K562 treated with DMSO at 1 percent for 12 hours (cell line): ENCODE data around the gene NAA60. TPM values are rescaled to one million over a fixed set of nuclear protein-coding genes. Genes with fewer than 3 reads are reported as not detected.

ENCODE experiments used
- total RNA-seq: library from RNA; unstranded; fragments of 300-600 nt; gene quantifications from 2 replicates; pipeline ENCODE4 v1.2.3, GENCODE V29; 2022; ENCODE audit not compliant: insufficient read depth

The NAA60 gene
- 36.0 and 48.2 TPM in 2 replicates for total RNA-seq

GRCh38 chr16:3443108-3444031, at the start of gene NAA60, which contains the start of gene ZNF597:
Gene NAA60 (plus strand): TSS chr16:3443680. CDS start chr16:3476228, 32,548 bp downstream.
Gene ZNF597 (minus strand): TSS chr16:3443504. CDS start chr16:3443153, 351 bp downstream.

GRCh38 chr16:3400779-3401688, 42.4 kb upstream of the NAA60 start, which contains the start of the genes ZNF174 and ZSCAN32:
Gene ZNF174 (plus strand): TSS chr16:3401215. CDS start chr16:3402005, 790 bp downstream.
Gene ZSCAN32 (minus strand): TSS chr16:3401004. CDS start chr16:3397557, 3,447 bp downstream.

GRCh38 chr16:3495176-3495575, 51.7 kb downstream of the NAA60 start, which contains the start of gene C16orf90:
Gene C16orf90 (minus strand): TSS chr16:3495489. CDS start chr16:3495421, 68 bp downstream.

Other genes starting within 250 kb of the NAA60 start
- gene ZNF200, start 208.5 kb upstream of the NAA60 start, total RNA-seq, result 6.1 and 9.9 TPM in 2 replicates
- not detected in 2 replicates for gene MEFV, start 187.0 kb upstream of the NAA60 start, total RNA-seq
- 36.1 and 40.4 TPM in 2 replicates for gene ZNF263, start 160.2 kb upstream of the NAA60 start, total RNA-seq
- gene TIGD7, start 138.2 kb upstream of the NAA60 start, total RNA-seq, result 1.2 and 3.8 TPM in 2 replicates
- gene ZNF75A, start 138.2 kb upstream of the NAA60 start, total RNA-seq, result 4.2 and 10.1 TPM in 2 replicates
- gene OR2C1, start 87.8 kb upstream of the NAA60 start, total RNA-seq, result not detected in 2 replicates
- 6.8 and 15.8 TPM in 2 replicates for gene ZSCAN32, start 42.7 kb upstream of the NAA60 start, total RNA-seq
- gene ZNF174, start 42.5 kb upstream of the NAA60 start, total RNA-seq, result 13.1 and 21.1 TPM in 2 replicates
- gene ZNF597, start 176 bp upstream of the NAA60 start, total RNA-seq, result 0.47 TPM in 1 of 2 replicates, not detected in the other
- not detected in 2 replicates for gene C16orf90, start 51.8 kb downstream of the NAA60 start, total RNA-seq
- gene CLUAP1, start 57.3 kb downstream of the NAA60 start, total RNA-seq, result 2.1 and 5.0 TPM in 2 replicates
- not detected in 2 replicates for gene NLRC3, start 133.7 kb downstream of the NAA60 start, total RNA-seq
- gene SLX4, start 167.9 kb downstream of the NAA60 start, total RNA-seq, result 1.6 and 7.7 TPM in 2 replicates
- gene DNASE1, start 211.0 kb downstream of the NAA60 start, total RNA-seq, result 7.3 and 37.4 TPM in 2 replicates